Globus pallidus (tissue), 1 donor: ENCODE results near the gene NELFE.

Experiments
- DNase-seq: peaks from one replicate; pipeline ENCODE4 v3.0.0-alpha.2; 2015; ENCODE audit warnings: low spot score

Gene NELFE

DNA sequence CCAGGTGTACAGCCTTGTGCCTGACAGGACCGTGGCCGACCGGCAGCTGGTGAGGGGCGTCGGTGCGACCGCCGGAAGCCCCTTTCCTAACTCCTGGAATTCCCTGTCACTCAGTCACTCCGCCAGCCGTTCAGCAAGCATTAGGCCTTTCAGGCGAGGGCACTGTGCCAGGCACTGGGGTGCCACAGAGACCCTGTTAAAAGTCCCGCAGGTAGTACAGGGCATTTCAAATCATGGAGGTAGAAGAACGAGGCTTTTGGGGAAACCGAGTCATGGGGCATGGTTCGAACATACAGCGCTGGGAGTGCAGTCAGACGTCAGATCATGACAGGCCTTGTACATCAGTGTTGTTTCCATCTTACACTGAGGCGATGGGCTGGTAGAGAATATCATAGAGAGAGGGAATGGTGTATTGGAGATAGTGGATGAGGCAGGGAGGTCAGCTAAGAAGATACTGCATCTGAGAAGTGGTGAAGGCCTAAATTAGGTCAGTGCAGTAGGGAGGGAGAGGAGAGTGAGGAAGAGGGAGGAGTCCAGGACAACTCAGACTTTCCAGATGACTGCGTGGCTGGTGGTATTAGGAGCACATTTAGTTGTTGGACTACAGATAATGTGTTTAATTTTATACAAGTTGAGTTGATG is 14.1 kb upstream of the NELFE start:
- no peak for DNase-seq

DNA sequence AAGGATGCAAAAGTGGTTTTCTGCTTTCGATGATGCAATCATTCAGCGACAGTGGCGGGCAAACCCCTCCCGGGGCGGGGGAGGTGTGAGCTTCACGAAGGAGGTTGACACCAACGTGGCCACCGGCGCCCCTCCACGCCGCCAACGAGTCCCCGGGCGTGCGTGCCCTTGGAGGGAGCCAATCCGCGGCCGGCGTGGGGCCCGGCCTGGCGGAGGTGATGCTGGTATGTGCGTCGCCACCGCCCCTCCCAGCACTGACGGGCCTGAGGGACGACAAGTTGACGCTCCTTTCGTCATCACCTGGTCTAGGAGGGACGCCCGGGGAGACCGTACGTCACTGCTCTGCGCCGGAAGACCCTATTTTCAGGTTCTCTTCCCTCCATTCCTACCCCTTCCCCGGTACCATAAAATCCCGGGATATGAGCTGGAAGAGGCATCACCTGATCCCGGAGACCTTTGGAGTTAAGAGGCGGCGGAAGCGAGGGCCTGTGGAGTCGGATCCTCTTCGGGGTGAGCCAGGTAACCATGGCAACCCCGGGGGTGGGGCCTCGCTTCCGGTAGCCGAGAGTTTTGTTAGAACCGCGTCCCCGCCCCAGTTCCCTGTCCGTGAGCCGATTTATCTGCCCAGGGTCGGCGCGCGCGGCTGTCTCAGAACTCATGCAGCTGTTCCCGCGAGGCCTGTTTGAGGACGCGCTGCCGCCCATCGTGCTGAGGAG is 13.4 kb upstream of the NELFE start, which contains the start of gene DXO:
Gene DXO, minus strand, starts transcription at position 146 of the 716 bp plus-strand sequence. CDS start 463 bp downstream, outside the sequence.
- peak; percentile 96 for DNase-seq

DNA sequence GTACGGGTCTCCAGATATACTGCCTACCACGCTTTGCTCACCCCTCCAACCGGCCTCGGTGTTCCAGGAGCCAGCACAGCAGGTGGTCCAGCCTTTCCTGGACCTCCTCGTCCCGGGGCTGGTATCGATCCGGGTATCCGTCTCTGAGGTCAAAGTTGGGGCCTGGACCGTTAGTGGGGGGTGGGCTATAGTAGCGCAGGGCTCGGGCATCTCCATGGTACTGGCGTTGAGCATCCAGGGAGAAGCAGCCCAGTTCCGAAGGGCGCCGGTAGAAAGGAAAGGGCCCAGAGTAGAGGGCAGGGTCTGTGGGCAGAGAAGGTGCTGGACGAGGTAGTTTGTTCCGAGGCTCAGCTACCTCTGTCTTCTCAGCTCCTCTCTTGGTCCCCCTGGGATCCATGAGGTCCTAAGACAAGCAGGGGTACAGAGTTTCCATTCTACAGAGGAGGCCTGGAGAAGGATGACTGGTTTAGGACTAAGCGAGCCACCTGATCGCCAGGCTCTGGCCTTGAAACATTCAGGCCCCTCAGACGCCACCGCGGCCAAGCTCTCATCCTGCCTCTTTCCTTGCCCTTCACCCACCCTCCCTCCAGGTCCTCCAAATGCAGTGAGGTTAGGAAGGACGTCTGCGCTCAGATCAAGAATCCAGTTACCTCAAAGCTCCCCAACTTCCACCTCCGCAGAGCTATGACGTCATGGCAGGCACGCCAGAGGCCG is 12.7 kb upstream of the NELFE start:
- DNase-seq = no peak

DNA sequence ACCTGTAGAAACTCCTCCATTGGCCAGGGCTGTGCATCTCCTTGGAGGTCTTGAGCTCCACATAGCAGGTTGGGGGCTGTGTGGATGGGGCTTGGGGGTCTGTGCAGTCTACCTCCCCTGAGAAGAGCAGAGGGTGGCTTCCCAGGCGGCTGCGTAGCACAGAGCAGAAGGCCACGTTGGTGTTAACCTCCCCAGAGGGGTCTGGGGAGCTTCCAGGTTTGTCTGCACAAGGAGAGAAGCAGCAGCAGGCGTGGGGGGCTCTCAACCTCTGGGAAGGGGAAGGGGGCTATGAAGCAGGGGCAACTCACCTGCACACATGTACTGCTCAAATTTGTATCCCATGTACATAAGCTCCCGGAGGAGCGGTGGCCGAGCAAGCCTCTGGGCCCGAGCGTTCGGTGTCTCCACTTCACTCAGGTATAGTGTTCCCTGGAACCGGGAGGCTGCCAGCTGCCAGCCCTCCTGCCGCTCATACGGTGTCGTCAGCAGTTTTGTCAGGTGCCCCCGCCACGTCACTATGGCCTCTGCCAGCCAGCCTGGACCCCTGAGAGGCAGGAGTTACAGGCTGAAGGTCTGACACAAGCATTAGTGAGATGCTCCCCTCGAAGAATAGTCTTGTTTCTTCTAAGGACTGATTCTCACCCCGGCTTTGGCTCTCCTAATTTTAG is 12.0 kb upstream of the NELFE start:
- DNase-seq = no peak

- no peak for DNase-seq
Observed at GRCh38 chr6:31969712-31970603, 11.2 kb upstream of the NELFE start.

- DNase-seq = no peak
Observed at GRCh38 chr6:31968791-31969711, 10.3 kb upstream of the NELFE start.

GRCh38 chr6:31968326-31968725 is 9.6 kb upstream of the NELFE start:
- DNase-seq = no peak

- no peak for DNase-seq
Observed at GRCh38 chr6:31967926-31968320, 9.2 kb upstream of the NELFE start.

- no peak for DNase-seq
Observed at GRCh38 chr6:31966997-31967925, 8.5 kb upstream of the NELFE start.

DNA sequence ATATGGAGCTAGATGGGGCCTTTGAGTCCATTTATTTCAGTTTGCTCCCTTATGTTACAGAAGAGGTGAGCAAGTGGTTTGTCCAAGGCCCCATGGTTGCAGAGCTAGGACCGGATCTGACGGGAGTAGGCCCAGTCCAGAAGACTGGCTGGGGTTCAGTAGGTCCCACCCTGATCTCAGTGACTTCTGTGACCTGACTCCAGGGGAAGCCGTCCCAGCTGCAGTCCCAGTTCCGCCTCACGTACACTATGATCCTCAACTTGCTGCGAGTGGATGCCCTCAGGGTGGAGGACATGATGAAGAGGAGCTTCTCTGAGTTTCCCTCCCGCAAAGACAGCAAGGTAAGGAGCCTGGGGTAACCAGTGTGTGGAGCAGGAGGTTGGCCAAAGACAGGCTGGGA is 7.7 kb upstream of the NELFE start:
- no peak for DNase-seq

DNA sequence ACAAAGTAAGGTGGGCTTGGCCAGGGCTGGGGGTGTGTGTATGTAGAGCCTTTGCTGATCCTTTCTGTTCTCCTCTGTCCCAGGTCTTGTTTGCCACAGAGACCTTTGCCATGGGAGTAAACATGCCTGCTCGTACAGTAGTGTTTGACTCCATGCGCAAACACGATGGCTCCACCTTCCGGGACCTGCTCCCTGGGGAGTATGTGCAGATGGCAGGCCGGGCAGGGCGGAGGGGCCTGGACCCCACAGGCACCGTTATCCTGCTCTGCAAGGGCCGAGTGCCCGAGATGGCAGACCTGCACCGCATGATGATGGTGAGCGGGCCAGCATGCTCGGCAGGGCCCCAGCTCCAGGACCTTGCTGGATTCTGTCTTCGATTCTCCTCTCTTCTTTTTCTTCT is 6.9 kb upstream of the NELFE start:
- DNase-seq = no peak

DNA sequence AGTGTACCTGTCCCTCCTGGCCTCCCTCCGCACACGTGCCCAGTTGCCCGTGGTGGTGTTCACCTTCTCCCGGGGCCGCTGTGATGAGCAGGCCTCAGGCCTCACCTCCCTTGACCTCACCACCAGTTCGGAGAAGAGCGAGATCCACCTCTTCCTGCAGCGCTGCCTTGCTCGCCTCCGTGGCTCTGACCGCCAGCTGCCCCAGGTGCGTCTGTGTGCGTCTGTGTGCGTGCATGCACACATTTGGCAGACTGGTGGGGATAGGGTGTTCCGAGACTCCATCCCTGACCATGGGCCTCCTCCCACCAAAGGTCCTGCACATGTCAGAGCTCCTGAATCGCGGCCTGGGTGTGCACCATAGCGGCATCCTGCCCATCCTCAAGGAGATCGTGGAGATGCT is 5.2 kb upstream of the NELFE start:
- no peak for DNase-seq

GRCh38 chr6:31961616-31962015 is 2.8 kb upstream of the NELFE start:
- DNase-seq = no peak

DNA sequence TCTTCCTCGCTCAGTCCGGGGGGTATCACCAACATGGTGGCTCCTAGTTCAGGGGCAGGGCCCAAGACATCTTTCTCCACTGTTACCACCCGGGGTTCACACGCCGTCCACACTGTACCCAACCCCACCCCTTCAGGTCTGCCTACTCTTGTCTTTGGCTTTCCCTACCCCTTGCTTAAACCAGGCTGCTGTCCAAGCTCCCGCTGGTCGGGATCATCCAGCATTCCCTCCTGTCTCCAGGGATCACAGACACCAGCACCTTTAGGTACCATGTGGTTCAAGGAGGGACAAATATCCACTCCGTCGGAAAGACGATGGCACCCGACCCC is 395 bp downstream of the NELFE start:
- peak; percentile 20 for DNase-seq

- no peak for DNase-seq
Observed at GRCh38 chr6:31956796-31957195, 2.0 kb downstream of the NELFE start.

DNA sequence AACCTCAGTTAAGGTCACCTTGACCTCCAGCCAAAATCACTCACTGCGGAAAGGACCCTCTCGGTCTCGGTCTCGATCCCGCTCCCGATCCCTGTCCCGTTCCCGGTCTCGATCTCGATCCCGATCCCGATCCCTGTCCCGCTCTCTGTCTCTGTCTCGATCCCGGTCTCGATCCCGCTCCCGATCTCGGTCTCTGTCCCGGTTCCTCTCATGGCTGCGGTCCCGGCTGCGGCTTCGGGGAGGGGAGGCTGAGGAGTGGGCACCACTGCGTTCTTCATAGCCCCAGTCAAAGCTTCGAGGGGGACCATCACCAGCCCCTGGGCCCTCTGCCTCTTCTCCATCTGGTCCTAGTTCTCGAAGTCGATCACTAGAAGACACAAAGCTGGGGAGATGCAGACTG is 4.3 kb downstream of the NELFE start:
- no peak for DNase-seq

DNA sequence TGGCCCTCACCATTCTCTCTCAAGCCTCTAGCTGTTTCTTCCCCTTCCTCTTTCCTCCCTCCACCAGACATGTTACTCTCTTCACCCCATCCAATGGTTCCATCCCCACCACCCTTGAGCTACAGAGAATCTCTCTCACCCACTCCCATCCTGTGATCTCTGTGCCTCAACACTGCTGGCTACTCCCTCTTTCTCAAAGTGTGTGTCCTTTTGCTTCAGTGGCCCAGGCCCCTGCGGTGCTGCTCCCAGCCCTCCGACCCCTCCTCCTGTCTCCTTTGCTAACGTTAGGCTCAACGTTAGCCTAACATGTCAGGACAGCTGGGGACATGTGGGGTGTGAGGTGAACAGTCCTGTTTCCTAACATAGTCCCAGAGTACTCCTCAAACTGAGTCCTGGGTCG is 5.9 kb downstream of the NELFE start:
- DNase-seq = no peak

DNA sequence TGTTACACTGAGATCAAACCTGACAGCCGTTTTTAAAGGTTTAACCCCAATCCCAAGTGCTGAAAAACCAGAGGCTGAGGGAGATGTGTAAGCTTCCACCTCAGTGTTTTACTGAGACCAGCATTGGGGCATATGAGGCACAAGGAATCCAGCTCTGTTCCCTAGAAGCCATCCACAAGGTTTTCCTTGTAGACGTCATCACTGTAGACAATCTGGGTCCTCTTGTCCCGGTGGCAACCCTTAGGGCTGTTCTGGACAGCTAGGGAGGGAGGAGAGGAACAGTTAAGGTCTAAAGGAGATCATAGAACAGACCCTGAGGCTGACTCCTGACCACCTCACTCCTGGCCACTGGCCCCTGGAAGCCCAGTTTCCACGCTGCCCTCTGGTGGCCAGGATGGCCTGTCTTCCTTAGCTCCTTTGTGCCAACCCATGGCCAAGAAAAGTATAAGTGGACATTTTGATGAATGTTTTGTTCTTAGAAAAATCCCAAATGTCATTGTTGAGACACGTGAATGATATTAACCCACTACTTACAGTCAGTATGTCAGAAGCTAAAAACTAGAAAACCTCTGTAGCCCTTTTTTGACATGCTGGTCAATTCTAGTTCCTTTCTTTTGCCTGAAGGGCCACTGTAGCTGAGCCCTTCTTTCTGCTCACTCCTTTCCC is 6.5 kb downstream of the NELFE start:
- DNase-seq = peak; percentile 32
